ENCODE results near the gene MCF2L. TPM values are rescaled to one million over a fixed set of nuclear protein-coding genes. Genes with fewer than 3 reads are reported as not detected.

Gene MCF2L
- total RNA-seq, 1 experiment from 2014 or later = 8.9 TPM

DNA sequence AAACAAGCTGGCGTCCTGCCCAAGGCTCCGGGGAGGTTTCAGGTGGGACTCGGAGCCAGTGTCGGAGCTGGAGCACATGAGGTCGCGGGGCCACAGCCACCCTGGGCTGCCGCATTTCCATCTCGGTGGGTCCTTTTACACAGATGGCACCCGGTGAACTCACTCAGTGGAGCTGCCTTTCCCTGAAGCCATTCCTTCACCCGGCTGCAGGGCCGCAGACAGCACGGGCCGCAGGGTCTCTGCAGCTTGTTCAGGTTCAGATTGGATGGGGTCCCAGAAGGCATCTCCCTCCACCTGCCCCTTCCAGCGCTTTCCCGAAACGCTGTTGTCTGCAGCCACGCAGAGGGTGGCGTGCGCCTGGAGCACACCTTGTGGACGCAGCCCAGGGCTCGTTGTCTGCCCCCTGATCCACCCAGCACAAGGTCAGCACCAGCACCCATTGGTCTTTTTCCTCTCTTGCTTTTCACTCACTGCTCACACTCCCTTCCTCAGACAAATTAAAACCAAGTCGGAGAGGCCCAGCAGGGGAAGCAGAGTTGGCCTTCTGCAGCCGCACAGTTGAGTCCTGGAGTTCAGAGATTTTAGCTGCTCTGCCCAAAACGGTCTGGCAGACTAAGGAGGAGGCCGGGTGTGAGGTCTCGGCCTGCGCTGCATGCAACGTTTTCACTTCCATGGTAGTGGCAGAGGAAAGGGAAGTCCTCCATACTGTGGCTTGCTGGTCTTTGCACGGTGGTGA is 18.1 kb downstream of the MCF2L start:
- no peak for DNase-seq (ENCODE audit: low read depth, low spot score)
- in situ Hi-C loops (cut with HindIII; ENCODE audit: low pct_unique_long_range_greater_than_20kb, low sequenced_read_pairs) = no loop called here

DNA sequence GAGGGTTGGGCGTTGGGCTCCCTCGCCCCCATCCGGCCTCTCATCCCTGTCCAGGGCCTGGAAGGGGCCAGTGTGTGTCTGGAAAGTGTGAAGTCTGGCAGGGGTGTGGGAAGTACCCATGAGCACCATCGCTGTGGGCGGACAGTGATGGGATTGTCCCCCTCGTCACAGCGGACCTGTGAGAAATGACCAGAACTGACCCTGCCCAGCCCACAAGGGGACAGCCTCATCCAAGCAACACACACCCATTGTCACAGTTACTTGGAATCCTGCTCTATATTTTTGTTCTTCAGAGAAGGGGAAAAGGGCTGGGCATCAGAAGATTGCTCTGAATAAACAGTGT is 18.6 kb downstream of the MCF2L start:
- in situ Hi-C loops (cut with HindIII; ENCODE audit: low pct_unique_long_range_greater_than_20kb, low sequenced_read_pairs) = no loop called here
- no peak for DNase-seq (ENCODE audit: low read depth, low spot score)

GRCh38 chr13:112990783-112991182 is 21.8 kb downstream of the MCF2L start:
- in situ Hi-C loops (cut with HindIII; ENCODE audit: low pct_unique_long_range_greater_than_20kb, low sequenced_read_pairs) = no loop called here
- DNase-seq (ENCODE audit: low read depth, low spot score) = no peak

DNA sequence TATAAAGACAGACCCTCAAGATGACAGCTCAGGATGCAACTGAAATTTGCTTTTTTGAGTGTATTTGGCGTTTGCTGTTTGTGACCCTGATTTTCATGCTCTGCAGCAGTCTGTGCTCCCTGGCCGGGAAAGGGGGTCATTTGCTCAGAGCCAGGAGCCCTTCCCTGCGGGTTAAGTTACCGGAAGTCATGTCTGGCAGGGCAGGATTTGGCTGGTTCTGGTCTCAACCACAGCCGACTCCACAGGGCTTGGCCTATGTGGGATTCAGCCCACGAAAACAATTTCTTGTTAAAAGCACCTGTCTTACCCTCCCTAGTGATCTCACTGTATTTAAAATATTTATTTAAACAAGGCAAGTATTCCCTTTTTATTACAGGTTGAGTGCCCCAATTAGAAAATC is 22.6 kb downstream of the MCF2L start:
- no peak for DNase-seq (ENCODE audit: low read depth, low spot score)
- in situ Hi-C loops (cut with HindIII; ENCODE audit: low pct_unique_long_range_greater_than_20kb, low sequenced_read_pairs) = no loop called here

DNA sequence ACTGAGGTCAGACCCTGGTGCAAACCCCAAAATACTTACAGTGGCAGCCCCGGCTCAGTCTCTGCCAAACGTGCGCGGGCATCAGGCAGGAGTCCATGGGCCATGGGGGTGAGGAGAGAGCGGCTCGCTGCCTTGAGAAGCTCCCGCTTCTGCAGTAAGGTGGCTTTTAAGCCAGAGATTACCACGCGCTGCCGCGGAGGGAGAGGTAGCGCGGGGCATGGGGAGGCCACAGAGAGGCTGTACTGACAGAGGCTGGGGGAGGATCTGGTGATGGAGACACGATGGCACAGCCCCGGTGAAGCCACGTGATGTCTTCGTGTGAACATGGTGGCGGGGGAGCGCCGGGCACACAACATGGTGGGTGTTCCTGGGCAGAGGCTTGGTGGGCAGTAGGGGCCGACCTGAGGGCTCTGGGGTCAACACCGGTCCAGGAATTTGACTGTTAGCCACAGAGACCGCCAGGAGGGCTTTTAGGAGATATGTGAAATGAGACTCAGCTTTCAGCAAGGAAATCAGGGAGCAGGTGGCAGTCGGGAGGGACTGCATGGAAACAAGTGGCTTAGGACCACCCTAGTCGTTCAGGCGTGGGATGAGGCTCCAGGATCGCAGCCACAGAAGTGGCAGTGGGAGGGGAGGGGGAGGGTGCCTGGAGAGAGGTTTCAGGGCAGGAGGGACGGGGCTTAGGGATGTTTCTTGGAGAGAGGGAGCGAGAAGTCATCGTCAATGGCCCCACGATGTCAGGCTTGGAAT is 24.1 kb downstream of the MCF2L start:
- DNase-seq (ENCODE audit: low read depth, low spot score) = no peak
- in situ Hi-C loops (cut with HindIII; ENCODE audit: low pct_unique_long_range_greater_than_20kb, low sequenced_read_pairs) = no loop called here

GRCh38 chr13:112994084-112994780 is 25.2 kb downstream of the MCF2L start:
- no peak for DNase-seq (ENCODE audit: low read depth, low spot score)
- in situ Hi-C loops (cut with HindIII; ENCODE audit: low pct_unique_long_range_greater_than_20kb, low sequenced_read_pairs) = no loop called here

DNA sequence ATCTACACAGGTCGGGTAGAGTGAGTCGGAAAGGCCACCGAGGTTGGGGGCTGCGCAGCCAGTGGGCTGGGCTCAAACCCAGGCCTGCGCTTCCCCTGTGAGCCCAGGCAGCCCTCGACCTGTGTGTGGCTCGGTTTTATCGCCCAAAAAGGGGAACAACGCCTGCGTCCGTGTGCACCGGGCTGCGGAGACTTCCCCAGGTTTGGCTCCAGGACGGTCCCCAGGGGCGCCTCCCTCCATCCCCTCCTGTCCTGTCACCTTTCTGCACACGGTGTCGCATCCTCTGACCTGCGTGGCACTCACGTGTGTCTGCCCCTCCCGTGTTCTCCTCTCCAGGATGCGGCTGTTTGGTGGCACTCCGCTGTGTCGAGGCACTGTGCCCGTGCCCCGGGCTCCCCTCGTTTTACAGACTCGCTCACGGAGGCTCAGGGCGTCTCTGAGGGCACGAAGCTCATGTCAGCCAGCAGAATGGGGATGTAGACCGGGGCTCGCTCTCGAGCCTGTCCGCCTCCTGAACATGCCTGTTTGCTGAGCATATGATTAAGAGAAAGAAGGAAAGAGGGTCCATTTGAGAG is 25.9 kb downstream of the MCF2L start:
- no peak for DNase-seq (ENCODE audit: low read depth, low spot score)
- in situ Hi-C loops (cut with HindIII; ENCODE audit: low pct_unique_long_range_greater_than_20kb, low sequenced_read_pairs) = no loop called here

DNA sequence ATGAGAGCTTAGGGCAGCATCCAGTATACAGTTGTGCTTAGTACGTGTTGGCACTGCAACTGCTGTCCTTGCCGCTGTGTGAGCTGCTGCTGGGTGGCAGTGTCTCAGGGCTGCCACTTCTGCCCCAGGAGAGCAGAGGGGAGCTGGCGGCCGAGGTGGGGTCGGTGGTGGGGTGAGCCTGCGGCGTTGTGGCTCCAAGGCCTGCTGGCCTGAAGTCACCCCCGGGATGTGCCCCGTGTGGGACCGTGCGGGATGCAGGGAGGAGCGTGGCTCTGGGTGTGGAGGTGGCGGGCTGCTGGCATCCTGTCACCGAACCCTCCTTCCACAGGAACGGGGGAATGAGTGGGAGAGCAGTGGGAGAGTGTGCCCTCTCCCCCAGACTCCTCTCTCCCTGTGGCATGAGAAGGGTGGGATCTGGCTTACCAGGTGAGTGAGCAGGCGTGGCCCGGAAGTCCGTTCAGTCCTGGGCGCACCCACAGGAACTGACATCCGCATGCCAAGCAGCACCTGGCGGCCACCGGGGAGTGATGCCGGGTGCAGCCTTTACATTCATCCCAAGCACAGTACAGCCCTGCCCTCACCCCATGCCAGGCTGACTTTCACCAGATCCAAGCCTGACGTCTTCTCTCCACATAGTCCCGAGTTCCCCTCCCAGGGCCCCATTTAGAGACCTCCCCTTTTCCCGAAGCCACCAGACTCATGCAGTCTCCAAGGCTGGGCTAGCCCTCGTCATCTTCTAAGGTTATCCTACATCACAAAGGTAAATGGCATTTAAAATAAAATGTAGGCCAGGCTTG is 26.6 kb downstream of the MCF2L start:
- in situ Hi-C loops (cut with HindIII; ENCODE audit: low pct_unique_long_range_greater_than_20kb, low sequenced_read_pairs) = no loop called here
- no peak for DNase-seq (ENCODE audit: low read depth, low spot score)

GRCh38 chr13:112996671-112997091 is 27.7 kb downstream of the MCF2L start:
- in situ Hi-C loops (cut with HindIII; ENCODE audit: low pct_unique_long_range_greater_than_20kb, low sequenced_read_pairs) = no loop called here
- DNase-seq (ENCODE audit: low read depth, low spot score) = no peak

GRCh38 chr13:112997188-112998130 is 28.4 kb downstream of the MCF2L start:
- no peak for DNase-seq (ENCODE audit: low read depth, low spot score)
- in situ Hi-C loops (cut with HindIII; ENCODE audit: low pct_unique_long_range_greater_than_20kb, low sequenced_read_pairs) = no loop called here

GRCh38 chr13:112998521-112999280 is 29.7 kb downstream of the MCF2L start:
- in situ Hi-C loops (cut with HindIII; ENCODE audit: low pct_unique_long_range_greater_than_20kb, low sequenced_read_pairs) = no loop called here

GRCh38 chr13:112999414-113000177 is 30.6 kb downstream of the MCF2L start:
- DNase-seq (ENCODE audit: low read depth, low spot score) = no peak
- in situ Hi-C loops (cut with HindIII; ENCODE audit: low pct_unique_long_range_greater_than_20kb, low sequenced_read_pairs) = no loop called here

More at GRCh38 chr13:112998521-112999280, 29.7 kb downstream of the MCF2L start:
- DNase-seq (ENCODE audit: low read depth, low spot score) = no peak

DNA sequence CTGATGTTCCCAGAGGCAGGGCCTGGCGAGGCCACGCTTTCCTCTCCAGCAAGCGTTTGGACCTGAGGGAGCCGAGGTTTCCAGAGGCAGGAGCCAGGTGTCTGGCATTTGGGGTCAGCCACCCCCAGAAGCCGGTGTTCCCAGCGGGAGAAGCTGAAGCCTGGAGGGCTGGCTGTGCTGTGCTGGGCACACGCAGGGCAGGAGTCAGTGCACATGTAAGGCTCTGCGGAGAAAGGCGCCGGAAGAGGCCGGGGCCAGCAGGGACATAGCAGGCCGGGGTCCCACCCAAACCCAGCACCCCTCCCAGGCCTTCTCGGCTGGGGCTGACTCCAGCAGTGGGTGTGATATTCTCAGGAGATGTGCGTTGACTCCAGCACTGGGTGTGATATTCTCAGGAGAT is 31.6 kb downstream of the MCF2L start:
- no peak for DNase-seq (ENCODE audit: low read depth, low spot score)
- in situ Hi-C loops (cut with HindIII; ENCODE audit: low pct_unique_long_range_greater_than_20kb, low sequenced_read_pairs) = no loop called here

GRCh38 chr13:113001241-113002140 is 32.5 kb downstream of the MCF2L start:
- in situ Hi-C loops (cut with HindIII; ENCODE audit: low pct_unique_long_range_greater_than_20kb, low sequenced_read_pairs) = no loop called here
- DNase-seq (ENCODE audit: low read depth, low spot score) = no peak

All from SK-MEL-5 (cell line).